Neural progenitor cell (in vitro differentiated cells): ENCODE data around the gene ZNF732. TPM values are rescaled to one million over a fixed set of nuclear protein-coding genes. Genes with fewer than 3 reads are reported as not detected.

Experiments used
- DNase-seq: peaks from one replicate; pipeline ENCODE4 v3.0.0-alpha.2; 2016; ENCODE audit warnings: low spot score
- H2AFZ ChIP-seq: fragments of 200-600 bp; sonication (generic); replicated peaks from 2 replicates; pipeline ENCODE4 v1.6.1; 2016; ENCODE audit warnings: antibody characterized with exemption
- H3F3A ChIP-seq: fragments of 200-600 bp; sonication (generic); 2 replicates; pipeline ENCODE4 v1.6.1; 2016; ENCODE audit warnings: antibody characterized with exemption, low read depth
- H3K27ac ChIP-seq: fragments of 200-600 bp; sonication (generic); 2 replicates; pipeline ENCODE4 v1.5.1; 2016; ENCODE audit warnings: mild to moderate bottlenecking
- H3K27me3 ChIP-seq: fragments of 200-600 bp; sonication (generic); 2 replicates; pipeline ENCODE4 v1.6.1; 2016; ENCODE audit warnings: mild to moderate bottlenecking, moderate library complexity
- H3K36me3 ChIP-seq: fragments of 200-600 bp; sonication (generic); 2 replicates; pipeline ENCODE4 v1.5.1; 2016
- H3K4me1 ChIP-seq: fragments of 200-600 bp; sonication (generic); 2 replicates; pipeline ENCODE4 v1.6.1; 2016; ENCODE audit warnings: mixed run types
- H3K4me2 ChIP-seq: fragments of 200-600 bp; sonication (generic); 2 replicates; pipeline ENCODE4 v1.6.1; 2016
- H3K4me3 ChIP-seq: fragments of 200-600 bp; sonication (generic); 2 replicates; pipeline ENCODE4 v1.5.1; 2016
- H3K79me2 ChIP-seq: fragments of 200-600 bp; sonication (generic); 2 replicates; pipeline ENCODE4 v1.6.1; 2016; ENCODE audit warnings: low read depth
- H3K9ac ChIP-seq: fragments of 200-600 bp; sonication (generic); 2 replicates; pipeline ENCODE4 v1.6.1; 2016
- H3K9me3 ChIP-seq: fragments of 200-600 bp; sonication (generic); 2 replicates; pipeline ENCODE4 v1.5.1; 2016; ENCODE audit warnings: low read depth
- H4K20me1 ChIP-seq: fragments of 200-600 bp; sonication (generic); 2 replicates; pipeline ENCODE4 v1.6.1; 2016; ENCODE audit warnings: low read depth
- H3K27ac Mint-ChIP-seq: 3 replicates; pipeline ENCODE4 v1.8.0; 2021; ENCODE audit warnings: mixed read lengths
- H3K27me3 Mint-ChIP-seq: 2 replicates; pipeline ENCODE4 v1.8.0; 2022; ENCODE audit warnings: low read depth, mild to moderate bottlenecking, inconsistent platforms, moderate library complexity, mixed read lengths; ENCODE audit not compliant: insufficient read depth
- H3K36me3 Mint-ChIP-seq: 3 replicates; pipeline ENCODE4 v1.8.0; 2021; ENCODE audit warnings: mixed read lengths
- H3K4me1 Mint-ChIP-seq: 3 replicates; pipeline ENCODE4 v1.8.0; 2021; ENCODE audit warnings: mixed read lengths
- H3K4me3 Mint-ChIP-seq: 3 replicates; pipeline ENCODE4 v1.8.0; 2021; ENCODE audit warnings: mild to moderate bottlenecking, moderate library complexity, mixed read lengths
- H3K9me3 Mint-ChIP-seq: 3 replicates; pipeline ENCODE4 v1.8.0; 2020; ENCODE audit warnings: mixed read lengths
- CTCF ChIP-seq: fragments of 200-600 bp; sonication (generic); IDR thresholded peaks from 2 replicates; pipeline ENCODE4 v1.5.1; 2017; ENCODE audit warnings: antibody characterized with exemption, mild to moderate bottlenecking
- EZH2 ChIP-seq: fragments of 200-600 bp; sonication (generic); IDR thresholded peaks from 2 replicates; pipeline ENCODE4 v1.6.1; 2017; ENCODE audit warnings: antibody characterized with exemption, mild to moderate bottlenecking, moderate library complexity
- EZH2phosphoT487 ChIP-seq: fragments of 200-600 bp; sonication (generic); IDR thresholded peaks from 2 replicates; pipeline ENCODE4 v1.6.1; 2017; ENCODE audit warnings: antibody characterized with exemption
- total RNA-seq: library from RNA; depleted of rRNA; stranded (reverse); fragments of >200 nt; gene quantifications from 2 replicates; pipeline ENCODE4 v1.2.3, GENCODE V29; 2015; ENCODE audit warnings: low replicate concordance

Gene ZNF732
- total RNA-seq, 1 donor from 2014 or later, result not detected

- H3K9ac ChIP-seq, result peak overlapping the region; percentile 75
- peaks cover 4% of the 10 kb centered on the region for H3K9me3 ChIP-seq
- Mint-ChIP-seq H3K4me3 (peak overlapping the region; percentile 98), H3K9me3 (peaks cover 79% of the 10 kb centered on the region), H3K27me3 (peaks cover 14% of the 10 kb centered on the region), H3K27ac (peak overlapping the region; percentile 92), H3K36me3 (peaks cover 50% of the 10 kb centered on the region), H3K4me1 (peaks cover 8% of the 10 kb centered on the region)
- H3K4me2 ChIP-seq, result peak overlapping the region; percentile 98
- peaks cover 3% of the 10 kb centered on the region for H3F3A ChIP-seq
- peaks cover 10% of the 10 kb centered on the region for H4K20me1 ChIP-seq
- TF ChIP-seq EZH2phosphoT487 (no peak), CTCF (no peak), EZH2 (no peak)
- DNase-seq, result no peak
- H3K27ac ChIP-seq, result peak overlapping the region; percentile 25
- H3K36me3 ChIP-seq, result no peaks in the 10 kb centered on the region
- peak overlapping the region; percentile 73 for H2AFZ ChIP-seq
- peak overlapping the region; percentile 84 for H3K4me3 ChIP-seq
- H3K4me1 ChIP-seq, result no peaks in the 10 kb centered on the region
- H3K79me2 ChIP-seq, result peaks cover 53% of the 10 kb centered on the region
- H3K27me3 ChIP-seq, result peaks cover 24% of the 10 kb centered on the region
Observed at GRCh38 chr4:337932-338758, 32.9 kb upstream of the ZNF732 start.

GRCh38 chr4:337143-337931, 32.1 kb upstream of the ZNF732 start, which contains the start of gene ZNF141:
Gene ZNF141 (plus strand): TSS chr4:337814. CDS start chr4:337984, 170 bp downstream.
- Mint-ChIP-seq H3K4me1 (peaks cover 8% of the 10 kb centered on the region), H3K36me3 (peaks cover 44% of the 10 kb centered on the region), H3K4me3 (peak within 1 kb of the TSS; percentile 98), H3K9me3 (peaks cover 72% of the 10 kb centered on the region), H3K27me3 (peaks cover 14% of the 10 kb centered on the region), H3K27ac (peak within 1 kb of the TSS; percentile 92)
- Histone ChIP-seq H4K20me1 (peaks cover 10% of the 10 kb centered on the region), H3K27me3 (peaks cover 24% of the 10 kb centered on the region), H3K4me1 (no peaks in the 10 kb centered on the region), H3K27ac (peak within 1 kb of the TSS; percentile 25), H2AFZ (peak within 1 kb of the TSS; percentile 73), H3K9me3 (peaks cover 4% of the 10 kb centered on the region), H3K79me2 (peaks cover 45% of the 10 kb centered on the region), H3K4me3 (peak within 1 kb of the TSS; percentile 84), H3K4me2 (peak within 1 kb of the TSS; percentile 98), H3F3A (peaks cover 3% of the 10 kb centered on the region), H3K9ac (peak within 1 kb of the TSS; percentile 75), H3K36me3 (no peaks in the 10 kb centered on the region)
- TF ChIP-seq EZH2 (no peak), EZH2phosphoT487 (no peak), CTCF (no peak)
- peak; percentile 97 for DNase-seq

- H3K4me3 Mint-ChIP-seq, result peak overlapping the region; percentile 98
Observed at GRCh38 chr4:336893-337142, 31.5 kb upstream of the ZNF732 start.

More at GRCh38 chr4:336893-337142, 31.5 kb upstream of the ZNF732 start:
- Histone ChIP-seq H3K9me3 (peaks cover 4% of the 10 kb centered on the region), H3K27ac (no peak overlapping the region), H3K36me3 (no peaks in the 10 kb centered on the region), H2AFZ (peak overlapping the region; percentile 59), H3K4me1 (no peaks in the 10 kb centered on the region), H3K4me2 (peak overlapping the region; percentile 80), H3F3A (peaks cover 3% of the 10 kb centered on the region), H4K20me1 (peaks cover 10% of the 10 kb centered on the region), H3K9ac (no peak overlapping the region), H3K4me3 (peak overlapping the region; percentile 84), H3K27me3 (peaks cover 24% of the 10 kb centered on the region), H3K79me2 (peaks cover 40% of the 10 kb centered on the region)
- Mint-ChIP-seq H3K27me3 (peaks cover 14% of the 10 kb centered on the region), H3K27ac (no peak overlapping the region), H3K9me3 (peaks cover 70% of the 10 kb centered on the region), H3K4me1 (peaks cover 8% of the 10 kb centered on the region), H3K36me3 (peaks cover 40% of the 10 kb centered on the region)
- DNase-seq, result peak; percentile 63
- TF ChIP-seq CTCF (no peak), EZH2 (no peak), EZH2phosphoT487 (no peak)
